Measurements from ENCODE around the gene SIRT2.
"Not testable (repeated sequence)": the region's sequence is repeated elsewhere in the genome, so short reads cannot be mapped to it uniquely, and the experiment has no call there.

SIRT2 gene

GRCh38 chr19:38892841-38893240 lies 6.6 kb downstream of the SIRT2 start:
- no peak for DNase-seq

GRCh38 chr19:38891771-38892170 lies 7.6 kb downstream of the SIRT2 start:
- no peak for DNase-seq

- DNase-seq = no peak
These were observed 8.7 kb downstream of the SIRT2 start for GRCh38 chr19:38890686-38891085.

GRCh38 chr19:38889803-38890202 lies 9.6 kb downstream of the SIRT2 start:
- DNase-seq = no peak

GRCh38 chr19:38888876-38889275 lies 10.5 kb downstream of the SIRT2 start:
- DNase-seq = no peak

GRCh38 chr19:38884691-38885090 lies 14.7 kb downstream of the SIRT2 start:
- DNase-seq = not testable (repeated sequence)

- DNase-seq = no peak
These were observed 16.1 kb downstream of the SIRT2 start for GRCh38 chr19:38883286-38883685.

- DNase-seq = no peak
These were observed 18.4 kb downstream of the SIRT2 start for GRCh38 chr19:38880882-38881609.

- no peak for DNase-seq
These were observed 19.1 kb downstream of the SIRT2 start for GRCh38 chr19:38880076-38880881.

- no peak for DNase-seq
These were observed 20.0 kb downstream of the SIRT2 start for GRCh38 chr19:38879400-38879751.

- no peak for DNase-seq
These were observed 20.6 kb downstream of the SIRT2 start for GRCh38 chr19:38878575-38879399.

- DNase-seq = peak; percentile 71
These were observed 21.4 kb downstream of the SIRT2 start, which contains the start of gene RINL for GRCh38 chr19:38877781-38878574. RINL (minus strand) TSS chr19:38878275; CDS start chr19:38876742, 1,533 bp downstream.

- DNase-seq = no peak
These were observed 23.6 kb downstream of the SIRT2 start for GRCh38 chr19:38875656-38876395.

GRCh38 chr19:38873400-38873799 lies 26.0 kb downstream of the SIRT2 start:
- DNase-seq = not testable (repeated sequence)

GRCh38 chr19:38870612-38871011 lies 28.8 kb downstream of the SIRT2 start:
- no peak for DNase-seq

- peak; percentile 93 for DNase-seq
These were observed 29.4 kb downstream of the SIRT2 start for GRCh38 chr19:38869836-38870607.

GRCh38 chr19:38869160-38869835 lies 30.1 kb downstream of the SIRT2 start:
- no peak for DNase-seq

- no peak for DNase-seq
These were observed 30.9 kb downstream of the SIRT2 start for GRCh38 chr19:38868551-38868950.

- no peak for DNase-seq
These were observed 32.1 kb downstream of the SIRT2 start for GRCh38 chr19:38867171-38867780.
